ENCODE data around the gene RABEP1.

Gene RABEP1

DNA sequence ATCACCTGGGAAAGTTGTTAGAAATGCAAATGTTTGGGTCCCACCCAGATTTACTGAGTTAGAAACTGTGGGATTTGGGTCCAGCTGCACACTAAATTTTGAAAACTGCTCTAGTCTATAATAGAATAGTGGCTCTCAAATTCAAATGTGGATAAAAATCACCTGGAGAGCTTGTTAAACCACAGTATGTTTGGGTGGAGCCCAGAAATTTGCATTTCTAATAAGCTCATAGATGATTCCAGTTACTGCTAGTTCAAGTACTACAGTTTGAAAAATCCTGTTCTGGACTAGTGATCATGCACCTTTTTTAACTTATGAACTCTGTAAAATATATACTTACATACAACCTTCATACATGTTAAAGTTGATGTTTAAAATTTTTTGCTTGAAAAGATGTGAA lies 27.8 kb downstream of the RABEP1 start:
- Mint-ChIP-seq H3K36me3 (ENCODE audit: low read depth) (peaks cover 49% of the 10 kb centered on the region), H3K4me1 (no peaks in the 10 kb centered on the region), H3K27ac (no peak overlapping the region), H3K4me3 (no peak overlapping the region), H3K27me3 (ENCODE audit: low read depth) (no peaks in the 10 kb centered on the region), H3K9me3 (peaks cover 2% of the 10 kb centered on the region)
- TF ChIP-seq, protein P1, sequence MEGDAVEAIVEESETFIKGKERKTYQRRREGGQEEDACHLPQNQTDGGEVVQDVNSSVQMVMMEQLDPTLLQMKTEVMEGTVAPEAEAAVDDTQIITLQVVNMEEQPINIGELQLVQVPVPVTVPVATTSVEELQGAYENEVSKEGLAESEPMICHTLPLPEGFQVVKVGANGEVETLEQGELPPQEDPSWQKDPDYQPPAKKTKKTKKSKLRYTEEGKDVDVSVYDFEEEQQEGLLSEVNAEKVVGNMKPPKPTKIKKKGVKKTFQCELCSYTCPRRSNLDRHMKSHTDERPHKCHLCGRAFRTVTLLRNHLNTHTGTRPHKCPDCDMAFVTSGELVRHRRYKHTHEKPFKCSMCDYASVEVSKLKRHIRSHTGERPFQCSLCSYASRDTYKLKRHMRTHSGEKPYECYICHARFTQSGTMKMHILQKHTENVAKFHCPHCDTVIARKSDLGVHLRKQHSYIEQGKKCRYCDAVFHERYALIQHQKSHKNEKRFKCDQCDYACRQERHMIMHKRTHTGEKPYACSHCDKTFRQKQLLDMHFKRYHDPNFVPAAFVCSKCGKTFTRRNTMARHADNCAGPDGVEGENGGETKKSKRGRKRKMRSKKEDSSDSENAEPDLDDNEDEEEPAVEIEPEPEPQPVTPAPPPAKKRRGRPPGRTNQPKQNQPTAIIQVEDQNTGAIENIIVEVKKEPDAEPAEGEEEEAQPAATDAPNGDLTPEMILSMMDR (IDR thresholded peaks at IDR 0.05; ENCODE audit: unreplicated experiment in 3 of 3) = no peak

GRCh38 chr17:5325851-5326250 lies 43.8 kb downstream of the RABEP1 start:
- Mint-ChIP-seq H3K27ac (no peak overlapping the region), H3K36me3 (ENCODE audit: low read depth) (peaks cover 36% of the 10 kb centered on the region), H3K9me3 (peaks cover 18% of the 10 kb centered on the region), H3K27me3 (ENCODE audit: low read depth) (no peaks in the 10 kb centered on the region), H3K4me1 (no peaks in the 10 kb centered on the region), H3K4me3 (no peak overlapping the region)
- TF ChIP-seq, protein P1 (IDR thresholded peaks at IDR 0.05; ENCODE audit: unreplicated experiment in 3 of 3) = no peak

DNA sequence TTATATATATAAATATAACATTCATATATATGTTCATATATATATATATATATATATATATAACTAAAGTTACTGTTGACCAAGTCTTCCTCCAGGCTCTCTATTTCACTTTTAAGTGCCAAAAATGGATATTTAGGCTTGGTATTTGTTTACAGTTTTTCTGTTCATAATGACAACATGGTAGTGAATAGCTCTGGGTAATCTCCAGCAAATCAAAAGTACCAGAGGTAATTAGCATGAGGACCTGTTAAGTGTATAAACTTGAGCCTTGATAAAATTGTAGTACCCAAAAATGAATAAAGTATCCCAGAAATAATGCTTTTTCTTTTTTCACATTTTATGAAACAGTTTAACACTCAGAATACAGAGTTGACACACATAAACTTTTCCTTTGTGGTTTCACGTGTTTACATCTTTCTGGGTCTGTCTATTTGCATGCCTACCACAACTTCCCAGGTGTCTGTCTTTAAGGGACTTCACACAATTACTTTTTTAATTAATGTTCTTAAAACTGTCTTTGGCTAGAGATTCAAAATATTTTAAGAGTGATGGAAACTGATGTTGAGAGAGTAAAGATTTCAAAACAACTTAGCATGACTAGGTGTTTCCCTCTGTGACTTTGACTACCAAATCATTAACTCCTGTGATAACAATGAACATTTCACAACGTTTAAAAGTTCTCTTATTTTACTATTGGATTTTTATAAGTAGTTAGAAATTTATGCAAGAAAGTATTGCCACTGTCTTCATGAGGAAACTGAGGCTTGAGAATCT lies 47.9 kb downstream of the RABEP1 start:
- Mint-ChIP-seq H3K4me1 (no peaks in the 10 kb centered on the region), H3K36me3 (ENCODE audit: low read depth) (peaks cover 25% of the 10 kb centered on the region), H3K9me3 (no peaks in the 10 kb centered on the region), H3K27me3 (ENCODE audit: low read depth) (no peaks in the 10 kb centered on the region), H3K27ac (no peak overlapping the region), H3K4me3 (no peak overlapping the region)
- TF ChIP-seq, protein P1 (IDR thresholded peaks at IDR 0.05; ENCODE audit: unreplicated experiment in 3 of 3) = no peak

- Mint-ChIP-seq H3K27ac (no peak overlapping the region), H3K4me1 (no peaks in the 10 kb centered on the region), H3K9me3 (no peaks in the 10 kb centered on the region), H3K27me3 (ENCODE audit: low read depth) (no peaks in the 10 kb centered on the region), H3K36me3 (ENCODE audit: low read depth) (peaks cover 29% of the 10 kb centered on the region), H3K4me3 (no peak overlapping the region)
- TF ChIP-seq, protein P1 (IDR thresholded peaks at IDR 0.05; ENCODE audit: unreplicated experiment in 3 of 3) = no peak
Measured at GRCh38 chr17:5330981-5331380, 48.9 kb downstream of the RABEP1 start.

GRCh38 chr17:5331506-5331905 lies 49.4 kb downstream of the RABEP1 start:
- TF ChIP-seq, protein P1 (IDR thresholded peaks at IDR 0.05; ENCODE audit: unreplicated experiment in 3 of 3) = no peak
- Mint-ChIP-seq H3K4me1 (no peaks in the 10 kb centered on the region), H3K9me3 (no peaks in the 10 kb centered on the region), H3K27ac (no peak overlapping the region), H3K4me3 (no peak overlapping the region), H3K36me3 (ENCODE audit: low read depth) (peaks cover 29% of the 10 kb centered on the region), H3K27me3 (ENCODE audit: low read depth) (no peaks in the 10 kb centered on the region)

DNA sequence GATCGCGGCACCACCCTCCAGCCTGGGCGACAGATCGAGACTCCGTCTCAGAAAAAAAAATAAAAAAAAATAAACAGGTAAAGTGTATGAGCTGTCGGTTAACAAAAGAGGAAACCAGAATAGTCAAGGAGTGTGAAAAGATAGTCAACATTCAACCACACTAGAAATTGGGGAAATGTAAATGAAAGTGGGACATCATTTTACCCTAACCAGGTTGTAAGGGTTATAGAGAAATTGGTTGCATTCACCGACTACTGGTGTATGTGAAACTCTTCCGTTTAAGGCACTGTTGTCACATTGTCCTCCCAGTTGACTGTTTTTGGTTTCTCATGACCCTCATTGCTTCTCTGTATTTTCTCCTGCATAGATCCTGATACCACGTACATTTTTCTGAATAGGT lies 62.8 kb downstream of the RABEP1 start:
- Mint-ChIP-seq H3K4me1 (no peaks in the 10 kb centered on the region), H3K9me3 (no peaks in the 10 kb centered on the region), H3K36me3 (ENCODE audit: low read depth) (peaks cover 36% of the 10 kb centered on the region), H3K27me3 (ENCODE audit: low read depth) (no peaks in the 10 kb centered on the region), H3K27ac (no peak overlapping the region), H3K4me3 (no peak overlapping the region)
- TF ChIP-seq, protein P1 (IDR thresholded peaks at IDR 0.05; ENCODE audit: unreplicated experiment in 3 of 3) = no peak
